GM12878 (cell line): Measurements from ENCODE around the gene PRKRIP1. TPM values are rescaled to one million over a fixed set of nuclear protein-coding genes. Genes with fewer than 3 reads are reported as not detected.

Experiments used
- ATAC-seq: fragments of 200-7000 bp; cut with Tn5 transposase; 3 replicates; pipeline ENCODE4 v1.9.1; 2020; ENCODE audit warnings: mild to moderate bottlenecking, moderate library complexity
- BruUV-seq: library from RNA; stranded (reverse); fragments of 400-500 nt; replicated peaks from 2 replicates; lab custom pipeline; 2021; lab: Mats Ljungman, UMichigan
- CTCF ChIA-PET: fragments of 300-600 bp; sonication (Branson Sonifier 250); formaldehyde crosslinking; extraction: SDS; loops from one replicate; lab custom pipeline; 2021; ENCODE audit warnings: inconsistent platforms; lab: Yijun Ruan, JAX
- POLR2A ChIA-PET: fragments of 350-600 bp; formaldehyde crosslinking; extraction: SDS; loops from one replicate; lab custom pipeline; 2021; ENCODE audit warnings: inconsistent platforms; lab: Charles Lee
- RAD21 ChIA-PET: fragments of 300-600 bp; sonication (Branson Sonifier 250); formaldehyde crosslinking; loops from one replicate; lab custom pipeline; 2023; ENCODE audit warnings: antibody characterized with exemption; ENCODE audit not compliant: unreplicated experiment; lab: Charles Lee
- SMC1A ChIA-PET: fragments of 300-600 bp; sonication (Branson Sonifier 250); formaldehyde crosslinking; loops from one replicate; lab custom pipeline; 2023; ENCODE audit not compliant: unreplicated experiment, uncharacterized antibody; lab: Charles Lee
- DNase-seq: peaks from one replicate; pipeline ENCODE4 v3.0.0-alpha.2; 2011; ENCODE audit warnings: low read depth, low spot score
- FAIRE-seq: peaks from 3 replicates; lab custom pipeline; 2011; peaks lifted over from hg19 to GRCh38; lab: Jason Lieb, UNC
- H2AFZ ChIP-seq: 2 replicates; pipeline ENCODE4 v1.6.0; 2011; ENCODE audit warnings: low read depth, low read length, control low read depth; ENCODE audit not compliant: control insufficient read depth
- H3K27ac ChIP-seq: 2 replicates; pipeline ENCODE4 v1.5.1; 2011; ENCODE audit warnings: control low read depth; ENCODE audit not compliant: control insufficient read depth, insufficient read depth
- H3K27me3 ChIP-seq, 2 experiments: replicated peaks in 1 of 2; 2 replicates each; pipeline versions ENCODE4 v1.6.0 to v1.6.1; 2011; ENCODE audit warnings: low read length in 1 of 2; ENCODE audit not compliant: control insufficient read depth in 2 of 2, insufficient read depth in 2 of 2
- H3K36me3 ChIP-seq, 2 experiments: 2 replicates each; pipeline ENCODE4 v1.5.1; 2011; ENCODE audit warnings: low read length in 1 of 2; ENCODE audit not compliant: control insufficient read depth in 2 of 2, insufficient read depth in 2 of 2
- H3K4me1 ChIP-seq: 2 replicates; pipeline ENCODE4 v1.6.1; 2011; ENCODE audit warnings: mild to moderate bottlenecking, low read length, moderate library complexity, mixed read lengths; ENCODE audit not compliant: control insufficient read depth, insufficient read depth
- H3K4me2 ChIP-seq: 2 replicates; pipeline ENCODE4 v1.6.0; 2011; ENCODE audit warnings: control low read depth; ENCODE audit not compliant: control insufficient read depth, insufficient read depth
- H3K4me3 ChIP-seq: fragments of 200-600 bp; sonication (generic); 2 replicates; pipeline ENCODE4 v1.5.1; 2016
- H3K79me2 ChIP-seq: 2 replicates; pipeline ENCODE4 v1.6.0; 2011; ENCODE audit warnings: low read length; ENCODE audit not compliant: control insufficient read depth, insufficient read depth
- H3K9ac ChIP-seq: 2 replicates; pipeline ENCODE4 v1.8.0; 2011; ENCODE audit warnings: low read length, control low read depth, mixed read lengths; ENCODE audit not compliant: control insufficient read depth, insufficient read depth
- H3K9me3 ChIP-seq: replicated peaks from 3 replicates; pipeline ENCODE4 v1.5.1; 2011; ENCODE audit warnings: mild to moderate bottlenecking, low read length; ENCODE audit not compliant: control insufficient read depth, insufficient read depth
- H4K20me1 ChIP-seq: 2 replicates; pipeline ENCODE4 v1.6.0; 2011; ENCODE audit not compliant: control insufficient read depth, insufficient read depth
- ATF7 ChIP-seq: fragments of 450-650 bp; IDR thresholded peaks from 2 replicates; pipeline ENCODE4 v1.6.1; 2016; ENCODE audit warnings: low read depth, mild to moderate bottlenecking
- BMI1 ChIP-seq: fragments of 450-650 bp; IDR thresholded peaks from 2 replicates; pipeline ENCODE4 v1.6.1; 2016; ENCODE audit warnings: mild to moderate bottlenecking, moderate library complexity, borderline replicate concordance
- DPF2 ChIP-seq: fragments of 450-650 bp; IDR thresholded peaks from 2 replicates; pipeline ENCODE4 v1.6.1; 2017; ENCODE audit warnings: mild to moderate bottlenecking
- EED ChIP-seq: sonication (generic); IDR thresholded peaks from 2 replicates; pipeline ENCODE4 v1.6.1; 2016; ENCODE audit warnings: antibody characterized with exemption, low read depth
- EGR1 ChIP-seq, 2 experiments: IDR thresholded peaks; 1 replicate in 1 of 2; 2 replicates in 1 of 2; pipeline ENCODE4 v1.6.1; 2011 to 2012; ENCODE audit warnings: low read depth in 2 of 2, low read length in 2 of 2, borderline replicate concordance in 1 of 2, mild to moderate bottlenecking in 1 of 2, moderate library complexity in 1 of 2
- ELK1 ChIP-seq: IDR thresholded peaks from 2 replicates; pipeline ENCODE4 v1.6.1; 2012; ENCODE audit warnings: low read depth, low read length, improper control_type of control experiment
- FOXK2 ChIP-seq: fragments of 450-650 bp; IDR thresholded peaks from 2 replicates; pipeline ENCODE4 v1.6.1; 2017; ENCODE audit warnings: mild to moderate bottlenecking, moderate library complexity
- PAX5 ChIP-seq: IDR thresholded peaks from 2 replicates; pipeline ENCODE4 v1.6.1; 2011; ENCODE audit warnings: low read depth, low read length, borderline replicate concordance
- SKIL ChIP-seq: fragments of 450-650 bp; IDR thresholded peaks from 2 replicates; pipeline ENCODE4 v1.6.1; 2017; ENCODE audit warnings: mild to moderate bottlenecking, low read depth, inconsistent platforms; ENCODE audit not compliant: poor library complexity, severe bottlenecking
- STAT3 ChIP-seq: IDR thresholded peaks from 2 replicates; pipeline ENCODE4 v1.6.1; 2011; ENCODE audit warnings: low read depth, low read length, improper control_type of control experiment
- ZNF217 ChIP-seq: fragments of 450-650 bp; IDR thresholded peaks from 2 replicates; pipeline ENCODE4 v1.6.1; 2017; ENCODE audit warnings: antibody characterized with exemption, mild to moderate bottlenecking
- WGBS: methylation state at CpG from one replicate; pipeline ENCODE4 v1.1.6; 2016; ENCODE audit warnings: low lambda C conversion rate; ENCODE audit not compliant: insufficient replicate concordance, insufficient coverage; ENCODE audit errors: missing lambda C conversion rate; 5-methylcytosine and 5-hydroxymethylcytosine counted together
- in situ Hi-C: fragments of 300-500 bp; cut with MboI; formaldehyde crosslinking; loops from 9 replicates; pipeline ENCODE4 v1.14.3; 2018; ENCODE audit warnings: mixed read lengths
- intact Hi-C: fragments of 100-400 bp; cut with micrococcal nuclease; formaldehyde crosslinking; loops from one replicate; pipeline ENCODE4 v1.14.2; 2022; ENCODE audit not compliant: unreplicated experiment
- polyA plus RNA-seq, 11 experiments: library from polyadenylated mRNA; depleted of rRNA in 4 of 11; unstranded in 6 of 11; stranded (reverse) in 5 of 11; fragments of >200 nt; fragmentation: Nextera tagmentation in 4 of 11; fragmentation: Illumina TruSeq in 1 of 11; extraction: Ambion mirVana in 4 of 11; extraction: Trizol in 1 of 11; gene quantifications; 1 replicate in 1 of 11; 2 replicates in 10 of 11; pipeline versions ENCODE4 v1.2.1 to v1.2.3, GENCODE V29; 2011 to 2016; ENCODE audit warnings: inconsistent platforms in 2 of 11, missing spikeins in 2 of 11, low read depth in 1 of 11
- total RNA-seq, 4 experiments: library from RNA; depleted of rRNA in 3 of 4; stranded (reverse); fragments of >200 nt in 3 of 4; fragmentation: Illumina TruSeq in 1 of 4; extraction: Trizol in 1 of 4; gene quantifications; 2 replicates each; pipeline versions ENCODE4 v1.2.1 to v1.2.3, GENCODE V29; 2013 to 2021

Gene PRKRIP1
- total and polyA plus RNA-seq, 10 of the 15 experiments (the other 5 are each of a cell fraction or from before 2014, with no cell fraction given): 17.0 to 38.4 (median 25.5) TPM

GRCh38 chr7:102453319-102453718 is 57.2 kb downstream of the PRKRIP1 start:
- FAIRE-seq: no peak
- CTCF ChIA-PET: interaction anchor here (1.2 to 5.4 kb wide), 2 partner anchors 48 to 654 kb away, joined by 3 to 101 read pairs; no protein-coding TSS in a partner anchor
- 65% methylated on average over 7 of the region's 7 CpGs for WGBS
- DNase-seq: no peak
- no peak for TF ChIP-seq BMI1
- TF ChIP-seq EED: no peak
- no peak for TF ChIP-seq ELK1
- no peak for TF ChIP-seq FOXK2
- no peak for TF ChIP-seq EGR1 (IDR thresholded peaks at IDR 0.05; ENCODE audit: borderline replicate concordance in 1 of 2, low read depth in 2 of 2, low read length in 2 of 2)
- TF ChIP-seq PAX5: no peak
- no peak for TF ChIP-seq DPF2
- TF ChIP-seq ATF7: no peak
- TF ChIP-seq ZNF217: no peak
- no peak for TF ChIP-seq STAT3
- no peak for TF ChIP-seq SKIL
- Histone ChIP-seq H3K9me3 (no peaks in the 10 kb centered on the region), H3K4me3 (no peak overlapping the region), H2AFZ (no peak overlapping the region), H3K36me3 (peaks cover 5 to 7% of the 10 kb centered on the region in 2 experiments; a peak in 3 of 4 replicates), H3K27ac (no peak overlapping the region), H4K20me1 (no peaks in the 10 kb centered on the region), H3K9ac (no peak overlapping the region), H3K4me1 (no peaks in the 10 kb centered on the region), H3K79me2 (no peaks in the 10 kb centered on the region), H3K4me2 (no peak overlapping the region), H3K27me3 (no peaks in the 10 kb centered on the region)
- RAD21 ChIA-PET: interaction anchor here (1.9 kb wide), 1 partner anchor 49 kb away, joined by 6 read pairs; no protein-coding TSS in a partner anchor
- BruUV-seq: no TSS peak
- SMC1A ChIA-PET: interaction anchor here (1.2 to 1.3 kb wide), 2 partner anchors 48 to 49 kb away, joined by 4 to 5 read pairs; no protein-coding TSS in a partner anchor
- in situ Hi-C loops (loop anchor here (5.0 to 10.0 kb wide), 2 partner anchors 49 to 166 kb away; partner anchors contain the start of gene SH2B2), intact Hi-C loops (no loop called here)
- POLR2A ChIA-PET: no interaction called here
- ATAC-seq: no peak
